ENCODE data around the gene CORO7. TPM values are rescaled to one million over a fixed set of nuclear protein-coding genes. Genes with fewer than 3 reads are reported as not detected.
"Not testable (repeated sequence)": the region's sequence is repeated elsewhere in the genome, so short reads cannot be mapped to it uniquely, and the experiment has no call there.

CORO7 gene
- polyA plus RNA-seq, 2 of the 4 experiments (the other 2 are of a cell fraction), result 6.0 to 11.9 TPM

GRCh38 chr16:4393850-4394249 is 22.5 kb downstream of the CORO7 start:
- H3K9me3 ChIP-seq; H3K4me3 ChIP-seq; H3K4me1 ChIP-seq; DNase-seq (ENCODE audit: low read depth in 1 of 2, low spot score in 1 of 2); H3K27ac ChIP-seq; ATAC-seq; H3K4me2 ChIP-seq; POLR2A ChIA-PET; FAIRE-seq: not testable (repeated sequence)
- CTCF ChIA-PET, result interaction anchor here (0.9 to 32.6 kb wide), 7 partner anchors 11 to 230 kb away, joined by 3 to 833 read pairs (median 5); partner anchors contain the start of gene VASN
- TF ChIP-seq CEBPB (IDR thresholded peaks at IDR 0.05), result 0 out of 4 replicates have a peak, but pooled peaks of 1 of the 2 experiments have one; percentile 11
- WGBS (ENCODE audit: missing lambda C conversion rate), result 93% methylated on average over 14 of the region's 15 CpGs

DNA sequence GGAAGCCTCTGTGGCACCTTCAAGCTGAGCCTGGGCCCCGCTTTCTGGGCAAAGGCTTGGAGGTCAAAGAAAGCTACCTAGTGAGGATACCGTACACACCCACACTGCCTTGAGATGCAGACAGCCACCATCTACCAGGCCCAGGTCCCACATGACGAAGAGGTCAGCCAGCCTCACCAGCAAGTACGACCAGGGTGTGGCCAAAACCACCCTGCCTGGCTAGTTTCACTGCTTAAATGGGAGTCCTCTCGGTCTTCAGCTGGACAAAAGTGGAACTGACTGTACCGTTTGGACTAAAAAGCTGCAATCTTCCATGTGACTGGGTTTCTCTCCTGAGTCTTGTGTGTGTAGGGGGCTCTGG is 23.2 kb downstream of the CORO7 start:
- Histone ChIP-seq H3K27ac (peak overlapping the region in 1 of 2 experiments; percentile 23; a peak in 1 of 6 replicates), H3K4me1 (peaks cover 12% of the 10 kb centered on the region; the same call in 2 of the 3 replicates), H3K4me3 (no peak overlapping the region), H3K4me2 (no peak overlapping the region), H3K9me3 (no peaks in the 10 kb centered on the region)
- TF ChIP-seq BCL3 (IDR thresholded peaks at IDR 0.05), result no peak
- TF ChIP-seq POLR2AphosphoS2 (conservative IDR thresholded peaks at IDR 0.05; ENCODE audit: low read length), result no peak
- TF ChIP-seq RCOR1 (IDR thresholded peaks at IDR 0.05; ENCODE audit: low read depth, low read length), result no peak
- no peak for TF ChIP-seq PHF8 (IDR thresholded peaks at IDR 0.05; ENCODE audit: borderline replicate concordance, low read depth)
- TF ChIP-seq, protein P1, sequence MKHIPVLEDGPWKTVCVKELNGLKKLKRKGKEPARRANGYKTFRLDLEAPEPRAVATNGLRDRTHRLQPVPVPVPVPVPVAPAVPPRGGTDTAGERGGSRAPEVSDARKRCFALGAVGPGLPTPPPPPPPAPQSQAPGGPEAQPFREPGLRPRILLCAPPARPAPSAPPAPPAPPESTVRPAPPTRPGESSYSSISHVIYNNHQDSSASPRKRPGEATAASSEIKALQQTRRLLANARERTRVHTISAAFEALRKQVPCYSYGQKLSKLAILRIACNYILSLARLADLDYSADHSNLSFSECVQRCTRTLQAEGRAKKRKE (CRISPR knock-in tag; IDR thresholded peaks at IDR 0.05; ENCODE audit: low read depth), result no peak
- TF ChIP-seq CHD2 (IDR thresholded peaks at IDR 0.05; ENCODE audit: low read length, partially characterized antibody), result no peak
- TF ChIP-seq FOSL2 (IDR thresholded peaks at IDR 0.05), result no peak
- TF ChIP-seq FOSL2 (CRISPR knock-in tag; IDR thresholded peaks at IDR 0.05), result no peak
- no peak for TF ChIP-seq TP53 (CRISPR knock-in tag; IDR thresholded peaks at IDR 0.05)
- no peak for TF ChIP-seq HMGXB4 (CRISPR knock-in tag; IDR thresholded peaks at IDR 0.05; ENCODE audit: borderline replicate concordance)
- no peak for TF ChIP-seq JUNB (IDR thresholded peaks at IDR 0.05)
- TF ChIP-seq EP300 (IDR thresholded peaks at IDR 0.05), result no peak
- no peak for TF ChIP-seq ESRRA (IDR thresholded peaks at IDR 0.05; ENCODE audit: borderline replicate concordance, low read length)
- no peak for TF ChIP-seq TFCP2L1 (CRISPR knock-in tag; IDR thresholded peaks at IDR 0.05)
- TF ChIP-seq CBX8 (IDR thresholded peaks at IDR 0.05), result no peak
- no peak for TF ChIP-seq MAFK (IDR thresholded peaks at IDR 0.05; ENCODE audit: partially characterized antibody)
- no peak for TF ChIP-seq HOXB13 (CRISPR knock-in tag; IDR thresholded peaks at IDR 0.05; ENCODE audit: low read depth)
- no peak for TF ChIP-seq MYC (IDR thresholded peaks at IDR 0.05; ENCODE audit: borderline replicate concordance, low read length)
- POLR2A ChIA-PET, result no interaction called here
- WGBS (ENCODE audit: missing lambda C conversion rate), result 86% methylated on average over 6 of the region's 6 CpGs
- DNase-seq (ENCODE audit: low read depth in 1 of 2, low spot score in 1 of 2), result no peak
- ATAC-seq, result peak in 1 of 2 experiments; percentile 10; a peak in 1 of 6 replicates
- FAIRE-seq, result no peak
- CTCF ChIA-PET, result interaction anchor here (0.6 to 32.6 kb wide), 10 partner anchors 10 to 229 kb away, joined by 3 to 833 read pairs (median 3); partner anchors contain the start of gene VASN

Measured in A549 (cell line).